DOHH2 (cell line): ENCODE data around the gene DENND6B.

Source experiments
- H3F3A ChIP-seq: fragments of 200-600 bp; sonication (generic), shearing (Covaris generic); 2 replicates; pipeline ENCODE4 v1.6.0; 2016; ENCODE audit warnings: antibody characterized with exemption, mild to moderate bottlenecking; ENCODE audit not compliant: control insufficient read depth, insufficient read depth
- H3K27ac ChIP-seq: fragments of 200-600 bp; sonication (generic); 2 replicates; pipeline ENCODE4 v1.5.1; 2014; ENCODE audit warnings: low read depth, mild to moderate bottlenecking, low read length, moderate library complexity
- H3K27me3 ChIP-seq: fragments of 200-600 bp; sonication (generic); 2 replicates; pipeline ENCODE4 v1.6.1; 2014; ENCODE audit warnings: mild to moderate bottlenecking, low read length, mixed read lengths; ENCODE audit not compliant: control insufficient read depth
- H3K36me3 ChIP-seq: fragments of 200-600 bp; sonication (generic); 2 replicates; pipeline ENCODE4 v1.6.1; 2014; ENCODE audit warnings: mild to moderate bottlenecking, low read length, moderate library complexity, mixed read lengths; ENCODE audit not compliant: control insufficient read depth
- H3K4me1 ChIP-seq: fragments of 200-600 bp; sonication (generic); 2 replicates; pipeline ENCODE4 v1.6.1; 2014; ENCODE audit warnings: mild to moderate bottlenecking, low read length, mixed read lengths; ENCODE audit not compliant: control insufficient read depth
- H3K4me2 ChIP-seq: fragments of 200-600 bp; sonication (generic); 2 replicates; pipeline ENCODE4 v1.6.0; 2014; ENCODE audit warnings: mild to moderate bottlenecking, low read length, moderate library complexity
- H3K4me3 ChIP-seq: fragments of 200-600 bp; sonication (generic); 2 replicates; pipeline ENCODE4 v1.5.1; 2014; ENCODE audit warnings: mild to moderate bottlenecking, low read length, mixed read lengths
- H3K79me2 ChIP-seq: fragments of 200-600 bp; sonication (generic); 2 replicates; pipeline ENCODE4 v1.6.1; 2014; ENCODE audit warnings: mild to moderate bottlenecking, low read length, mixed read lengths; ENCODE audit not compliant: control insufficient read depth
- H3K9me2 ChIP-seq: fragments of 200-600 bp; sonication (generic); replicated peaks from 2 replicates; pipeline ENCODE4 v1.6.1; 2014; ENCODE audit warnings: mild to moderate bottlenecking, low read length, mixed read lengths; ENCODE audit not compliant: control insufficient read depth
- H3K9me3 ChIP-seq: fragments of 200-600 bp; sonication (generic); 2 replicates; pipeline ENCODE4 v1.6.1; 2014; ENCODE audit warnings: antibody characterized with exemption, low read length, mixed read lengths; ENCODE audit not compliant: control insufficient read depth, insufficient read depth
- H4K20me1 ChIP-seq: fragments of 200-600 bp; sonication (generic); 2 replicates; pipeline ENCODE4 v1.6.0; 2014; ENCODE audit warnings: low read depth, mild to moderate bottlenecking, antibody characterized with exemption, low read length, moderate library complexity; ENCODE audit not compliant: control insufficient read depth, insufficient read depth
- CTCF ChIP-seq: fragments of 200-600 bp; sonication (generic); IDR thresholded peaks from one replicate; pipeline ENCODE4 v1.5.1; 2014; ENCODE audit warnings: antibody characterized with exemption, mild to moderate bottlenecking, low read depth, low read length; ENCODE audit not compliant: poor library complexity, severe bottlenecking
- EZH2phosphoT487 ChIP-seq: fragments of 200-600 bp; sonication (generic); IDR thresholded peaks from 2 replicates; pipeline ENCODE4 v1.6.1; 2017; ENCODE audit warnings: borderline replicate concordance, mild to moderate bottlenecking, antibody characterized with exemption, low read length, moderate library complexity, mixed read lengths

The DENND6B gene

DNA sequence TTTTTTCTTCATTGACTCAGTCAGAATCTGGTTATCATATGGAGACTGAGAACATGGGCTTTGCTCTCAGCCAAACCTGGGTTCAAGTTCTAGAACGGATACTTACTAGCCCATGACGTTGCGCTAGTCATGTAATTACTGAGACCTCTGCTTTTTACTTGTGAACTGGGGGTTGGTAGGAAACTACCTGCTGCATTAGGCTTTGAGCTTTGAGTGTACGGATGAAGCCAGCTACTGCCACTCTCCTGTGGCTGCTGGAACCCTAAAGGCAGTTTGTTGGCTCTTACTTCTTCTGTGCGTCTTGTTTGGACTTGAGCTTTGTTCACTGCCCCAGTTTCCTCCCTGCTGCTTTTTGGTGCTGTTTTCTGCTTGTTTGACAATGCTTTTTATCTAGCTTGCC is 34.4 kb upstream of the DENND6B start:
- Histone ChIP-seq H3K36me3 (peaks cover 45% of the 10 kb centered on the region), H3K4me3 (no peak overlapping the region), H3K9me2 (no peaks in the 10 kb centered on the region), H3F3A (no peaks in the 10 kb centered on the region), H3K4me2 (no peak overlapping the region), H3K79me2 (peaks cover 100% of the 10 kb centered on the region), H3K27me3 (no peaks in the 10 kb centered on the region), H3K4me1 (no peaks in the 10 kb centered on the region), H3K9me3 (no peaks in the 10 kb centered on the region), H4K20me1 (peaks cover 13% of the 10 kb centered on the region), H3K27ac (no peak overlapping the region)
- TF ChIP-seq CTCF (no peak), EZH2phosphoT487 (no peak)

DNA sequence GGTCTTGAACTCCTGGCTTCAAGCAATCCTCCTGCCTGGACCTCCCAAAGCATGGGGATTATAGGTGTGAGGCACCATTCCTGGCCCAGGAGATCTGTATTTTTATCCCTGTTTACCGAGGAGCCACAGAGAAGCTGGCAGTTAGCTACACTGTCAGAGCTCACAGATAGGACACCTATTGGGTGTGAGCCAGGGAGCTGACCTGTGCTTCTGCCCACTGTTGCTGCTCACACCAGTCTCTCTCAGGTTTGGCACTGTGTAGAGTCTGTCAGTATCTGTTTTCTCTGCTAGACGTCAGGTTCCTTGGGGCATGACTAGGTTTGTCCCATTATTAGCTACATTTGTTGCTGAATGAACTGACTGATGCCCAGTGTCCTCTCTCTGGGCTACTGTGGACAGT is 33.8 kb upstream of the DENND6B start:
- peaks cover 10% of the 10 kb centered on the region for H4K20me1 ChIP-seq
- TF ChIP-seq EZH2phosphoT487 (no peak), CTCF (no peak)

DNA sequence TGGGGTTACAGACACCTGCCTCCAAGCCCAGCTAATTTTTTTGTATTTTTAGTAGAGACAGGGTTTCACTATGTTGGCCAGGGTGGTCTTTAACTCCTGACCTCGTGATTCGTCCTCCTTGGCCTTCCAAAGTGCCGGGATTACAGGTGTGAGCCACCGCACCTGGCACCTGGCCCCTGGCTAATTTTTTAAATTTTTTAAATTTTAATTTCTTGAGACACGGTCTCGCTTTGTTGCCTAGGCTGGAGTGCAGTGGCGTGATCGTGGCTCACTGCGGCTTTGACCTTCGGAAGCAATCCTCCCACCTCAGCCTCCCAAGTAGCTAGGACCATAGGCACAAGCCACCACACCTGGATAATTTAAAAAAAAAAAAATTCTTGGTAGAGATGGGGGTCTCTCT is 30.9 kb upstream of the DENND6B start:
- Histone ChIP-seq H3K79me2 (peaks cover 96% of the 10 kb centered on the region), H4K20me1 (peaks cover 10% of the 10 kb centered on the region)
- TF ChIP-seq CTCF = no peak
- TF ChIP-seq EZH2phosphoT487 = no peak

More for the DNA sequence above, 33.8 kb upstream of the DENND6B start:
- Histone ChIP-seq H3K27me3 (no peaks in the 10 kb centered on the region), H3K4me1 (no peaks in the 10 kb centered on the region), H3F3A (no peaks in the 10 kb centered on the region), H3K9me2 (no peaks in the 10 kb centered on the region), H3K27ac (no peak overlapping the region), H3K4me2 (no peak overlapping the region), H3K36me3 (peaks cover 46% of the 10 kb centered on the region), H3K4me3 (no peak overlapping the region), H3K9me3 (no peaks in the 10 kb centered on the region), H3K79me2 (peaks cover 99% of the 10 kb centered on the region)

More for the DNA sequence above, 30.9 kb upstream of the DENND6B start:
- no peaks in the 10 kb centered on the region for H3K9me2 ChIP-seq
- no peaks in the 10 kb centered on the region for H3K4me1 ChIP-seq
- no peak overlapping the region for H3K4me3 ChIP-seq
- no peaks in the 10 kb centered on the region for H3K27me3 ChIP-seq
- no peaks in the 10 kb centered on the region; the same call in 1 of the 2 replicates for H3F3A ChIP-seq
- no peaks in the 10 kb centered on the region for H3K9me3 ChIP-seq
- no peak overlapping the region for H3K27ac ChIP-seq
- H3K36me3 ChIP-seq = peaks cover 48% of the 10 kb centered on the region
- no peak overlapping the region for H3K4me2 ChIP-seq
